Measurements from ENCODE around the gene CLCN4.

GRCh38 chrX:10140264-10140663 is 16.5 kb upstream of the CLCN4 start:
- TF ChIP-seq CTCF (tag by site-specific recombination; IDR thresholded peaks at IDR 0.05) = no peak
- no peak for TF ChIP-seq ZNF529 (tag by site-specific recombination; IDR thresholded peaks at IDR 0.05; ENCODE audit: insufficient replicate concordance)
- no peak for TF ChIP-seq MEIS1 (CRISPR knock-in tag; IDR thresholded peaks at IDR 0.05; ENCODE audit: borderline replicate concordance)
- no peak for TF ChIP-seq ZNF18 (tag by site-specific recombination; IDR thresholded peaks at IDR 0.05)
- TF ChIP-seq ZBTB26 (tag by site-specific recombination; optimal IDR thresholded peaks at IDR 0.05) = no peak
- no peak for TF ChIP-seq KLF9 (tag by site-specific recombination; IDR thresholded peaks at IDR 0.05; ENCODE audit: low read depth)
- no peak for TF ChIP-seq ZNF341 (tag by site-specific recombination; IDR thresholded peaks at IDR 0.05; ENCODE audit: low read depth)
- no peak for TF ChIP-seq ZSCAN5A (tag by site-specific recombination; IDR thresholded peaks at IDR 0.05)
- no peak for TF ChIP-seq GLIS2 (tag by site-specific recombination; IDR thresholded peaks at IDR 0.05)

All from HEK293 (cell line).